Non-pigmented ciliary epithelial cell (primary cell): ENCODE data around the gene IFNAR2.

ENCODE experiments used
- DNase-seq: peaks from one replicate; pipeline ENCODE4 v3.0.0-alpha.2; 2010; ENCODE audit warnings: low read depth

Gene IFNAR2

DNA sequence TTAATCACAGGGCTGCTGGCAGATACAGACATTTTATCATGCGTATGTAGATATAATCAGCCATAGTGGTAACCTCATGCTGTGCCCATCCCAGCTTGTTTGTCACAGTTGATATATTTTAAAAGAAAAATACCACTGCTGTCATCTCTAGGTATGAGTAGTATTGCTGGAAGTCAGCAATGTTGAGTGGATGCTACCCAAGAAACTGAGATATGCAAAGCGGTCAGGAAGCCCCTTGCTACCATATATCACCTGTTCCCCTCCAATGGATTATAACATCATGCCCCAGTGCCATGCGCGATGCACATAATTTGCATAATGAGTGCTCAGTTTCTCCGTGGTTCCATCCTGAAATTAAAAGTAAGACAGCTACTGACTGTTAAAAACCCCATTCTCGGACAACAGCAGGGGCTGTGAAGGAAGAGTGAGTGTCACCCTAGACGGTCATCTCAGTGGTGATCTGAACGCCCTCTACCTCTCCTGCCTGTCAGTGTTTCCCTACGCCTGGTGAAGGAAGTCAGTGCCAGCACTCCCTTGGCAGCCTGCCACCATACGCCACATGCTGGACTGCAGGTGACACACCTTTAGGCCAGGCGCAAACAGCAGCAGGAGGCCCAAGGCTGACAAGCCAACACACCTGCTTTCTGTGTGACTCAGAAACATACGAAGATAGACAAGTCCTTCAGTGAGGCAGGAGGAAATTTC, 39.2 kb downstream of the IFNAR2 start:
- no peak for DNase-seq

DNA sequence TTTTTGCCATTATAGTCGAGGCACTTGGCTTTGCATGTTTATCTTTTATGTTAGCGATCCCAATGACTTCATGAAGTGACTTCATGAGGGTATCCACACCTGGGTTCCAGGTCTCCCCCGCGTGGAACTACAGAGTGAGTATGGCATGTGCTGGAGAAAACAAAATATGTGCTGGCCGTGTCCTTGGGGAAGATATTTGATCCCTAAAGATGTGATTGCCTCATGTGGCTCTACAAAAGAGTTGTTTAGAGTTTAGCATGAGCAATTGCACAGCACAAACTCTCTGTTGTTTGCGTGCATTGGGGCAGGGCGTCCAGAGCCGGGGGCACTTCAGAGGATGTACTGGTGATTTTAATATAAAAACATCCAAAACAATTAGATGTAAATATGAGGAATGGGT, 41.2 kb downstream of the IFNAR2 start:
- no peak for DNase-seq

DNA sequence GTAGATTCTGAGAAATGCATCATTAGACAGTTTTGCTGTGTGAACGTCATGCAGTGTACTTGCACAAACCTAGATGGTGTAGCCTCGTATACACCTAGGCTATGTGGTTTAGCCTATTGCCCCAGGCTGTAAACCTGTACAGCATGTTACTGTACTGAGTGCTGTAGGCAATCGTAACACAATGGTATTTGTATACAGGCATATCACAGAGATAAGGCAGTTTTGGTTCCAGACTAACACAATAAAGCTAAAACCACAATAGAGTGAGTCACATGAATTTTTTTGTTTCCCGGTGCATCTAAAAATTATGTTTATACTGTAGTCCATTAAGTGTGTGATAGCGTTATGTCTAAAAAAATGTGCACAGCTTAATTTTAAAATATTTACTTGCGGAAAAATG, 43.3 kb downstream of the IFNAR2 start:
- peak; percentile 24 for DNase-seq

DNA sequence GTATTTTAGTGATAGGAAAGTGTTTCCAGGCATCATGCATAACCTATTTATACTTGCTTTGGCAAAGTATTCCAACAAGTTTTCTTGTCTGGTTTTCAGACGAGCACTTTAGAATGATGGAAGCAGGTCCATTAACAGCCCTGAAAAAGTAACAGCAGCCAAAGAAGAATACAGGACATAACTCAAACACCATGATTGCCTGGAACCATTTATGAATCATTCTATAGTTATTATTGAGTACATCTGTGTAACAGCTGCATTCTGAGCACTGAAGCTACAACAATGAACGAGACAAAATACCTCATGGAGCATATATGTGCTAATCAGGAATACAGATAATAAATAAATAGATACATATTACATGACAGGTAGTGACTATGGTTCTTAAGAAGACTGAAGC, 49.0 kb downstream of the IFNAR2 start:
- peak; percentile 18 for DNase-seq

DNA sequence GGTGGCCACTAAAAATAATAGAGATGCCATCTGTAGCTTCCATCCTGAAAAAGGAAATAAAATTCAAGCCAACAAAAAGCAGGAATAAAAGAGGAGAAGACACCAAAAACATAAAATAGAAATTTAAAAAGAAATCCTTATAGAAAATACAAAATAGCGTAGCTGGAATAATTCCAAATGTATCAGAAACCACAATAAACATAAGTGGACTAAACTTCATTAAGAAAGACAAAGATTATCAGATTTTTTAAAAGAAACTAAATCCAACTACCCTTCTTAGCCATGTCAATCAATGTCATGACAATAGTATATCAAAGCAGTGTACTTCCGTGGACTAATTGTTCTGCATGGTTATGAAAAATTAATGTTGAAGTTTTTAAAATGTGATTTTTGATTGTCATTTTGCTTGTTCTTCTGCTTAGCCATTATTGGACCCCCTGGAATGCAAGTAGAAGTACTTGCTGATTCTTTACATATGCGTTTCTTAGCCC, 49.6 kb downstream of the IFNAR2 start:
- no peak for DNase-seq
